DMS114 treated with DMSO at 0.1 percent for 48 hours (cell line): ENCODE data around the gene NAV2.
"Not testable (repeated sequence)": the region's sequence is repeated elsewhere in the genome, so short reads cannot be mapped to it uniquely, and the experiment has no call there.

Experiments
- DNase-seq: peaks from one replicate; lab custom pipeline; 2025; ENCODE audit not compliant: unreplicated experiment; lab: John Stamatoyannopoulos, UW

The NAV2 gene

DNA sequence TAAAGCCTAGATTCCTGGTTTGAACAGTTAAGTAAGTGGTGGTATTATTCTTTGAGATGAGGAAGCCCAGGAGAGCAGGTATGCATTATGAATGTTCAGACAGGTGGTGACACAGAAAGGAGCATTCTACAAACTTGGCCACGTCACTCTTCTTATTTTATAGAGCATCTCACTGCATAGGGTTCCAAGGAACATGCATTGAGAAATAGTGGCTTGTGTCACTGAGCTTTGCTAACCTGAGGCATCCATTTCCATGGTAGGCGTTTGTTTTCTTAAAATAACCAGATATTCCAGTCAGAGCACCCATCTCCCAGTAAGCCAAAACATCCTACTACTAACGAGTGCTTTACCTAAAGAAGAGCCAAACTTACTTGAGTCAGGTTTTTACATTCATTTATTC is 169.7 kb downstream of the NAV2 start:
- no peak for DNase-seq

- DNase-seq, result no peak
These were observed 173.9 kb downstream of the NAV2 start for GRCh38 chr11:19886498-19886897.

DNA sequence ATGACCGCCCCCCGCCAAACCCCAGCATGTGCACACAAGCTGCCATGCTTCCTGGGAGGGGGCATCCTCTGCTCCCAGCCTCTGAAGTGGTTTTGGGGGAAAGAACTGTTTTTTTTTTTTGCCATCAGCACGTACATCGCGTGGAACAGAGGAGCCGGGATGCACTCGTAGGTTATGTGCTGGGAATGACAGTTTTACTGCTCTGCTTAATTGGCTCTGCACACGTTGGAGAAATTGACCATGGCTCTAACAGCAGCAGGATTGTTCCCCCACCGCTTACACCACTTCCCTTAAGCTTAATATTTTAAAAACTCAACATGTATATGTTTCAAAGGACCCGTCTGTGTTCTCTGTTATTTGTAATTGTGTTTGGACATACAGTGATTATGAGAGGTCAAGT is 175.2 kb downstream of the NAV2 start:
- DNase-seq, result no peak

DNA sequence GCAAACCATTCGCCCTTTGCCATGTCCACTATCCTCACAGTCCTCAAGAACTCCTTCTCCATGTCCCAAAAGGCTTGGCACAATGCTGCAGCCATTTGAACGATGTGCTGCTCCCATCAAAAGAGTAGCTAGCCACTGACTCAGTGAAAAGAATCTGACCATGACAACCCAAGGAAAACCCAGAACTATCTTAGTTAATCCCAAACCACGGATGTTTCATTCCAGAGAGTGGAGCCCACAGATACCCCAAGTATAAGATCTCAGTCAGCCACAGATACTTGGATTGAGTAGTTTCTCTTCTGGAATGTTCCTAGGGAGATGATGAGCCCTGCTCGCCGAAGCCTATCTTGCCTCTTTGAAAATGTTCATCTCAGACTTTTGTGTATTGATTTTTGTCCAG is 176.9 kb downstream of the NAV2 start:
- DNase-seq, result no peak

DNA sequence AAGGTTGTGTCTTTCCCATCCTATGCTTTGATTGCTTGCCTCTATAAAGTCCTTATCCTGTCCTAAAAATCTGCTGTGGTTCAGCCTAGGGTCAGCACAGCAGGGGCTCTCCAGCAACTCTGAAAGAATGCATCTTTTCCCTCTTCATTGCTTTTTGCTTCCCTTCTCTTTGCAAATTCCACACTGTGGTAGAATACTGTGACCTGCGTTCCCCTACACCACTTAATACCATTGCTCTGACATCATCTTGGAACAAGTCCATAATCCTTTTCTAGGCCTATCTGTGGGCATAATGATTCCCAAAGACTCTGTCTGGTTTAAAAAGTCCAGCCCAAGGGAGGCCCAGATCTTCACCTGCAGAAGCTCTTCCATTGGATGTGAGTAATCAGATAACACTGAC is 177.7 kb downstream of the NAV2 start:
- no peak for DNase-seq

DNA sequence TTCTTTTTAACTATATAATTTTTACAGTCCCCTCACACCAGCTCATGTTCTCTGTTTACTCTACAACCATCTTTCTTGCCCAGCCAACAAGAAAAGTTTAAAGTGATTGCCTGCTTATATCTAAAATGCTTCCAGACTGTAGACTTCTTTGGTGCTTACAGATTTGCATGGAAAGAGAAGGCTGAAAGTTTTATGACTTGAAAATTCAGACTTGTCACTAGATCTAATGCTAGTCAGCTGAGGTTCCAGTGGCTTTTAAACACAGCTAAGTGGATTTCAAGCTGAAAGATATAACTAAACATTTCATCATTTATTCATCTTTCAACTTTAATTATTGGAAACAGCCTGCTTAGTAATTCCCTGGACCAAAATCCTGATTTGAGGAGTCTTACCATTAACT is 178.4 kb downstream of the NAV2 start:
- no peak for DNase-seq

- DNase-seq, result no peak
These were observed 179.8 kb downstream of the NAV2 start for GRCh38 chr11:19892387-19892786.

- DNase-seq, result no peak
These were observed 180.2 kb downstream of the NAV2 start for GRCh38 chr11:19892876-19893275.

GRCh38 chr11:19894404-19894803 is 181.8 kb downstream of the NAV2 start:
- DNase-seq, result no peak

- DNase-seq, result not testable (repeated sequence)
These were observed 182.4 kb downstream of the NAV2 start for GRCh38 chr11:19895037-19895436.

DNA sequence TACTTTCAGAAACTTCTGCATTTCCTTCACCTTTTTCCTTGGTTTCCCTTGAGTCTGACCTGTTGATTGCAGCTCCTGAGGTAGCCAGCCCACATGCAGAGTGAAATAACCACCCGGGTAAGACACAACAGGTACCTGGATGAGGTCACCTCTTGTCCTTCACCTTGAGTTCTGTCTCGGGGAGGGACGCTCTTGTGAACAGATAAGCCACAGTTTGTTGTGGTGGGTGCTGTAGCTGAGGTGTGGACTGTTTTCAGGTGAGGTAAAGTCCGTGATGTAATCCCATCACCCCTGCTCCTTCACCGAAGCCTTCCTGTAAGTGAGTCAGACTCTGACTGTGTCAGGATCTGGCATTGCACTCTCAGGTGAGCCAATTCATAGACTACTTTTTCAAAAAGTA is 183.1 kb downstream of the NAV2 start:
- DNase-seq, result no peak

- DNase-seq, result peak; percentile 58
These were observed 191.0 kb downstream of the NAV2 start for GRCh38 chr11:19903620-19904069.

DNA sequence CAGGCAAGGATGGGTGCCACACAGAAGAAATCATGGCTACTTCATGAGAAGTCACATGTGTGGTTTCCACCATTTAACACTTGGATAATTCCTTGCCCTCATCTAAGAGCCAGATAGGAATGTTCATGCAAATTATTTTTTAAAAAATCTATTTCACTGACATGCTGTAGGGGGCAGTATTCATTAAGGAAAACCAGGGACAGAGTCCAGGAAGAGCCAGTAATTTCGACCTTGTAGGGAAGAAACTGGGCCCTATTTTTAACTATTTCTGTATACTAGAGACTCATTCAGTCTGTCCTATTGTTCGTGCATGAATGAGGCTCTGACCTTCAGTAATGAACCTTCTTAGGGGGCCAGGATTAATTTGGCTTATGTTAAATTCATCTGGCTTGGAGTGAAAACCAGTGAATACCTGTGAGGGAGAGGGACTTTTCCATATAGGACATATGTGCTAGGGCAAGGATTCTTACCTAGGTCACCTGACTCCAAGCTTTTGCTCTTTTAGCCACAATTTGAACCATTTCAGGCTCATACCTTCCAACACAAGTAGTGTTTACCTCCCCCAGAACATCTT is 192.7 kb downstream of the NAV2 start:
- peak; percentile 8 for DNase-seq

- no peak for DNase-seq
These were observed 193.5 kb downstream of the NAV2 start for GRCh38 chr11:19906126-19906525.

GRCh38 chr11:19907008-19907579 is 194.5 kb downstream of the NAV2 start:
- DNase-seq, result no peak

GRCh38 chr11:19907839-19908238 is 195.2 kb downstream of the NAV2 start:
- no peak for DNase-seq

GRCh38 chr11:19910931-19911330 is 198.3 kb downstream of the NAV2 start:
- no peak for DNase-seq

- no peak for DNase-seq
These were observed 199.7 kb downstream of the NAV2 start for GRCh38 chr11:19912115-19912957.

GRCh38 chr11:19912958-19913892 is 200.6 kb downstream of the NAV2 start:
- no peak for DNase-seq

DNA sequence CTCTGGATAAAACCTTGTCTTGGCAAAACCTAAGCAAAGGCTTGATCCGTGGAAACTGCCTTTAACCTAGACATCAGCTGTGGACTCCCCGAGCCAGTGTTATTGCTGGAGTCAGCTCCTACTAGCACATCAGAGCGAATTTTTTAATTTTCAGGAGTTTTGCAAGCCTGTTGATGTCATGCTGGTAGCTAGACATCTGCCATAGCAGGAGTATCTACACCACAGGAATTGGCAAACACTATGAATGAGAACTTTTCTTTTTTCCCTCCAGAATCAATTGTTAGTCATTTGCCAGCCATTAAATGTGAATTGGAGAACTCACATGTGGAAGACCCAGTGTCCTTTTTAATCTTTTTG is 201.2 kb downstream of the NAV2 start:
- DNase-seq, result no peak

DNA sequence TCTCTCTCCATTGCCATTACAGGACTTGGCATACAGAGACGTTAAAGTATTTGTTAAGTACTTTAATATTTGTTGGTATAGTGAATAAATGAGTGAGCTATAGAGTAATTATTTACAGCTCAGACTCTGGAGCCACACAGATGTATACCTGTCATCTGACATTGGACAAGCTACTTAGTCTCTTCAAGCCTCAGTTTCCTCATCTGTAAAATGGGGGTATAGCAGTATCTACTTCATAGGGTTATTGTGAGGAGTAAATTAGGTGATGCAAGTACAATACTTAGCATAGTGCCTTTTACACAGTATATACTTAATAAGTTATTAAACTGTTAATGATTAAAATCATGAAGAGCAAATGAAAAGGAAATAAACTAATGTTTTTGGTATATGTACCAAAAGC is 203.2 kb downstream of the NAV2 start:
- no peak for DNase-seq
